ENCODE results near the gene SELENOS.

SELENOS gene

DNA sequence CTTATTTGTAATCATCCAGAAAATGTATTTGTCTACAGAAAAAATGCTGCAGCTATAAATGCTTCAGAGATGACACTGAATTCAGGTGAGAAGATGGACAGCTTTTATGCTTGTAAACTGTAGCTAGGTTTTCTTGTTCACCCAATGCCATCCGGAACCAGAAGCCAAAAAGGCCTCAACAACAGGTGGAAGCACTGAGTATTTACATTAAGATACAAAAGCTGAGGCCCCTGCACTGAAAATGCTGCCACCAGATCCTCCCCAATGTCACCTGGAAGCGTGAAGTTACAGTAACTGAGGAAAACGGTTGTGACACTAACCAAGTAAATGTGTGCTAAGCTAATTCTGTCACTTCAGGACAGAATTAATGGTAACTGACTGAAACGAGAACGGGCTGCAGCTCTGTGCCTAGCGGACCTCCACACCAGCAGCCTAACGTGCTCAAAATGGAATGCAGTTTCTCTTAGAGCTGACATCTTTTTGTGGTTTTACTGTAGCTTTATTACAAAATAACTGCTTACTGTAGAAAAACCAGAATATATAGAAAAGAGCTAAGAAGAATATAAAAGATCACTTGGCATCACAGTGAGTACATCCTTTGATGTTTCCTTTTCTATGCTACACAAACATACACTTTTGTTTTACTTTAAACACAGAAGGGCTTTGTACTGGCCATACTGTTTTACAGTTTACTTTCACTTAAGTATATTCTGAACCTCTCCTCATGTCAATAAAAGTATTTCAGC is 33.1 kb downstream of the SELENOS start:
- H3K4me1 ChIP-seq (ENCODE audit: insufficient read depth, low read length), result peaks cover 29% of the 10 kb centered on the region

DNA sequence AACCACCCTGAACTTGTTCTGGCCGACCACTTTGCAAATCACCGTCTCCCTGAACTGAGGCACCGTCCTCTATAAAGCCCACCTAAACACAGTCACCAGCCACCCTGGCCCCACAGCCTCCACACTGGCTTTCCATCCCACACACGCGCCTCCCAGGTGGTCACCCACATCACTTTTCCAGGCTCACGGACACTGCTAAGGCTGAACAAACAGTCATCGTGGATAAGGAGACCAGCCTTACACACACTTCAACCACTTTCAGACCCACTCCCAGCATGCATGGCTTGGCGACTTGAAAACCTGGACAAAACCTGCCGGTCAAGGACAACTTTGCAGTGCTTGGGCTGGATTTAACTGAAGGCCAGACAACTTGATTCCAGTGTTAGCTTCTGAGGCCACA is 33.9 kb downstream of the SELENOS start:
- Histone ChIP-seq H3K27ac (ENCODE audit: low read depth, low read length) (no peak overlapping the region), H3K36me3 (ENCODE audit: insufficient read depth, low read length) (no peaks in the 10 kb centered on the region), H3K9me3 (ENCODE audit: low read length) (no peaks in the 10 kb centered on the region), H3K4me3 (ENCODE audit: low read depth in 1 of 2, low read length in 2 of 2) (no peak overlapping the region), H3K4me1 (ENCODE audit: insufficient read depth, low read length) (peaks cover 29% of the 10 kb centered on the region), H3K9ac (ENCODE audit: low read length) (no peak overlapping the region), H3K27me3 (ENCODE audit: control insufficient read depth in 1 of 2, insufficient read depth in 2 of 2, low read length in 2 of 2) (no peaks in the 10 kb centered on the region)

More for the DNA sequence above, 33.1 kb downstream of the SELENOS start:
- Histone ChIP-seq H3K27ac (ENCODE audit: low read depth, low read length) (peak overlapping the region; percentile 24), H3K4me3 (ENCODE audit: low read depth in 1 of 2, low read length in 2 of 2) (no peak overlapping the region), H3K9me3 (ENCODE audit: low read length) (no peaks in the 10 kb centered on the region), H3K36me3 (ENCODE audit: insufficient read depth, low read length) (no peaks in the 10 kb centered on the region), H3K27me3 (ENCODE audit: control insufficient read depth in 1 of 2, insufficient read depth in 2 of 2, low read length in 2 of 2) (no peaks in the 10 kb centered on the region), H3K9ac (ENCODE audit: low read length) (no peak overlapping the region)

DNA sequence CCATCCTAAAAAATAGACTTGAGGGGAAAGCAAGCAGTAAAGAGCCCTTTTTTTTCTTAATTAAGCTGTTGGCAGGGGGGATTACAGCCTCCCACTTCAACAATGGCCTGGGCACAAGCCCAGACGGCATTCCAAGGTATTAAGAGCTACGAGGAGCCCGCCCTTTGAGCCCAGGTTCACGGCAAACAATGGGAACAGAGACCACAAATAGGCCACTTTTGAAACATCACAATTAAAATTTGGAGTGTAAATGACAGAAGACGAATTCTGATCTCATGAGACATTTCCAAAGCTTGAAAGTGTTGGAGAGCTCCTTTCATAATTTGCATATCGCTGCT is 34.3 kb downstream of the SELENOS start:
- H3K27me3 ChIP-seq (ENCODE audit: control insufficient read depth in 1 of 2, insufficient read depth in 2 of 2, low read length in 2 of 2), result no peaks in the 10 kb centered on the region
- no peak overlapping the region for H3K9ac ChIP-seq (ENCODE audit: low read length)
- no peaks in the 10 kb centered on the region for H3K36me3 ChIP-seq (ENCODE audit: insufficient read depth, low read length)
- no peak overlapping the region for H3K4me3 ChIP-seq (ENCODE audit: low read depth in 1 of 2, low read length in 2 of 2)
- H3K9me3 ChIP-seq (ENCODE audit: low read length), result no peaks in the 10 kb centered on the region
- no peak overlapping the region for H3K27ac ChIP-seq (ENCODE audit: low read depth, low read length)
- H3K4me1 ChIP-seq (ENCODE audit: insufficient read depth, low read length), result peaks cover 25% of the 10 kb centered on the region

DNA sequence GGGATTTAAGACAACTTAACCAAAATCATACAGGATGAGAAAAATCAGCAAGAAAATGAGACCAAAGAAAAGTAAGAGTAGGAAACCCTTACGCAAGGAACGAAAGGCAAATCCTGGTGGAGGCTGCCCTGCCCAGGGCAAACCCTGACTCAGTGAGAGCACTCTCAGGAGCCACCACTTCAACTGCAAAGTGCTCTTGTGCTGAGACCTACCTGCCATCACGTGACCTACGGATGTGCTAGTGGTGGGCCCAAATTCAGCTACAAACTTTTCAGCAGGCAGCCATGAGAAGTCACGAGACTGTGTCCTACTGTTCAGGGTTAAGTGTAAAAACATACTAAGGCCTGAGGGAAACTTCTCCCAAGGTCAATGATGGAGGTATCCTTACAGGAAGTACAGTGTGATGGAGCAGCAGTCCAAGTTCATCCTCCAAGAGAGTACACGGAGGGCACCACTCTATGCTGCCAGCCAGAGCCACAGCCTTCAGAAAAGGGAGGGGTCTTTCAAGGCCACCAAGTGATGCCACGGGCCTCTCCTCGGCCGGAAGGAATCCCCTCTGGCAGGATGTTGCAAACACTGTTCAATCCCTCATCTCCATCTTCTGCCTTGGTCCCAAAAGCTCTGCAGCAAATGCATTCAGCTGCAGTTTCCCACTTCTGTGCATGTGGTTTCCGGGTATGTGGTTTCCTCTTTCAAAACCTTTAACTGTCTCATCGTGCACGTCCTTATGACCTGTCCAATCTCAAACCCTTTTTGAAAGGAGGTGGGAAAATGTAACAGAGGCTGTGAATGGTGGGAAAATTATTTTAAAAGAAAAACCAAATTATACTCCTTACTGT is 34.9 kb downstream of the SELENOS start:
- no peak overlapping the region for H3K27ac ChIP-seq (ENCODE audit: low read depth, low read length)
- H3K4me1 ChIP-seq (ENCODE audit: insufficient read depth, low read length), result peaks cover 21% of the 10 kb centered on the region
- no peak overlapping the region for H3K4me3 ChIP-seq (ENCODE audit: low read depth in 1 of 2, low read length in 2 of 2)
- H3K9ac ChIP-seq (ENCODE audit: low read length), result no peak overlapping the region
- no peaks in the 10 kb centered on the region for H3K36me3 ChIP-seq (ENCODE audit: insufficient read depth, low read length)
- H3K9me3 ChIP-seq (ENCODE audit: low read length), result no peaks in the 10 kb centered on the region
- H3K27me3 ChIP-seq (ENCODE audit: control insufficient read depth in 1 of 2, insufficient read depth in 2 of 2, low read length in 2 of 2), result no peaks in the 10 kb centered on the region

DNA sequence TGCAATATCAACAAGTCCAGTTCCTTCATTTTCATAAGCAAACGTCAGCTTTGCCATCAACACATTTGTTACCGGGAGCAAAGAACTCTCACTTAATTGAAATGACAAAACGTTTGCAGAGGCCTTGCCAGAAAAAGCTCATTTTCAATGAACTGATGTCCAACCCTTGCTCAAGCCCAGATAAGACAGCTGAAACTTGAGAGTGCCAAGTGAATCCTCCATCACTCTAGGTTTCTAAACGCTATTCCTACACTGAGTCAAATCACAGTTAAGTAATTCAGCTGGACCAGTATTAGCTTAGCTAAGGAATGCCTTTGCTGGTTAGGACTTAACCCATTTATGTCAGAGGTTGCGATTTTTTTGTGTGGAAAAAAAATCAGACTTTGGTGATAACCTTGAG is 36.9 kb downstream of the SELENOS start:
- Histone ChIP-seq H3K9ac (ENCODE audit: low read length) (no peak overlapping the region), H3K27ac (ENCODE audit: low read depth, low read length) (no peak overlapping the region), H3K4me3 (ENCODE audit: low read depth in 1 of 2, low read length in 2 of 2) (no peak overlapping the region), H3K9me3 (ENCODE audit: low read length) (no peaks in the 10 kb centered on the region), H3K4me1 (ENCODE audit: insufficient read depth, low read length) (peaks cover 13% of the 10 kb centered on the region), H3K27me3 (ENCODE audit: control insufficient read depth in 1 of 2, insufficient read depth in 2 of 2, low read length in 2 of 2) (no peaks in the 10 kb centered on the region), H3K36me3 (ENCODE audit: insufficient read depth, low read length) (peaks cover under 1% of the 10 kb centered on the region)

DNA sequence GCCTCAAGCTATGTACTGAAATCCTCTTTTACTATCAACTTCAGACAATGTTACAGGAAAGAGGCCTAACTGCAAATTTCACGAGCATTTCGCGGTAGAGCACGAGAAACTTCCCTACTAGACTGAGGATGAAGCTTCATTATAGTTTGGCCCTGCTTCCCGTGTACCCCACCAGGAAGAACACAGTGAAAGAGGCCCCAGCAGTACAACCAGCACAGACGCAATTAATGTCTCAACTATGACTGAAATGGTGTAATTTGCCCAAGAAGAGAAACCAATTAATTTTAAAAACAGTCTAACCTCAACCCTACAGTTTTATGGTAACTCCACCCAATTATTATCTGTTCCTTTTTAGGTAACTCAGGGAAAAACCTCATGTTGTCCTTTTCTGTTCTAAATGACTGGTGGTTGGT is 37.6 kb downstream of the SELENOS start:
- Histone ChIP-seq H3K9ac (ENCODE audit: low read length) (no peak overlapping the region), H3K27ac (ENCODE audit: low read depth, low read length) (no peak overlapping the region), H3K4me3 (ENCODE audit: low read depth in 1 of 2, low read length in 2 of 2) (no peak overlapping the region), H3K9me3 (ENCODE audit: low read length) (no peaks in the 10 kb centered on the region), H3K4me1 (ENCODE audit: insufficient read depth, low read length) (peaks cover 7% of the 10 kb centered on the region), H3K27me3 (ENCODE audit: control insufficient read depth in 1 of 2, insufficient read depth in 2 of 2, low read length in 2 of 2) (no peaks in the 10 kb centered on the region), H3K36me3 (ENCODE audit: insufficient read depth, low read length) (peaks cover 6% of the 10 kb centered on the region)

DNA sequence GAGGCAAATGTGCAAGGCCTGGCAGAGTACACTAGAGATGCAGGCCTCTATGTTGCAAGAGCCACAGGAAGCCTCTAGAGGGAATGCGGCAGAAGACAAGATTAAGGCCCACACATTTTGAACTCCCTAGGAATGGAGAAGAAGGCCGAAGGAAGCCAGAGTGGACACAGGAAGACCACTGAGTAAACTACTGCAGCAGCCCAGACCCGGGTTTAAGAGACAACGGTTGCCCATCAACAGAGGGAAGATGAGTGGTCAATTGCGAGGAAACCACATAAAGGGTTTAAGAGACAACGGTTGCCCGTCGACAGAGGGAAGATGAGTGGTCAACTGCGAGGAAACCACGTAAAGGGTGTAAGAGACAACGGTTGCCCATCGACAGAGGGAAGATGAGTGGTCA is 40.0 kb downstream of the SELENOS start:
- H3K36me3 ChIP-seq (ENCODE audit: insufficient read depth, low read length), result peaks cover 14% of the 10 kb centered on the region
- no peak overlapping the region for H3K27ac ChIP-seq (ENCODE audit: low read depth, low read length)
- H3K4me1 ChIP-seq (ENCODE audit: insufficient read depth, low read length), result peaks cover 9% of the 10 kb centered on the region
- no peak overlapping the region for H3K9ac ChIP-seq (ENCODE audit: low read length)
- no peaks in the 10 kb centered on the region for H3K27me3 ChIP-seq (ENCODE audit: control insufficient read depth in 1 of 2, insufficient read depth in 2 of 2, low read length in 2 of 2)
- H3K9me3 ChIP-seq (ENCODE audit: low read length), result no peaks in the 10 kb centered on the region
- no peak overlapping the region for H3K4me3 ChIP-seq (ENCODE audit: low read depth in 1 of 2, low read length in 2 of 2)

DNA sequence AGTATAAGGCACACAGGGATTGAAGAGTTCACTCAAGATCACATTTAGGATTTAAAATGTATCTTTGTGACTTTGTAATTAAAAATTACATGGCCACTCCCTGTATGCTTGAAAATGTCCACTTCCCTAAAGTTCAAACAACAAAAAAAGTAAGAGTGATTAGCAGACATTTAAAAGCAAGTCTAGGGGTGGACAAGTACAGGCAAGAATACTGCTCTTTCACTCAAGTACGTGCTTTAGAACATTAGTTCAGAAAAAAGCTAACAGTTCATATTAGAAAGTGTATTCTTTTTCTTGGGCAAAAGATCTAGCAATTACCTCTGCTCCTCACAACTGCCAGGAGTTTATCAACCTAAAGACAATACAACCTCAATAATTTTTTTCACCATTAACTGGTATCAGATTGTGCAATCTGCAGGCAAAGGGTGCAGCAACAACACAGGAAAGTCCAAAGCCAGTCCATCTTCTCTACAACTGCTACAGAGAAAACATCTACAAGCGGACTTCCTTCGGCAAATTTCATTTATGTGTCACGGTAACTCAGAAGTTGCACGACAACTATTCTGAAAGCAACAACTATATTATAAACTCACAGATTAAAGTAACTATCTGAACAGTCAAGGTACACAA is 43.5 kb downstream of the SELENOS start:
- Histone ChIP-seq H3K4me3 (ENCODE audit: low read depth in 1 of 2, low read length in 2 of 2) (no peak overlapping the region), H3K4me1 (ENCODE audit: insufficient read depth, low read length) (peaks cover 12% of the 10 kb centered on the region), H3K27ac (ENCODE audit: low read depth, low read length) (no peak overlapping the region), H3K27me3 (ENCODE audit: control insufficient read depth in 1 of 2, insufficient read depth in 2 of 2, low read length in 2 of 2) (no peaks in the 10 kb centered on the region), H3K9me3 (ENCODE audit: low read length) (no peaks in the 10 kb centered on the region), H3K36me3 (ENCODE audit: insufficient read depth, low read length) (peaks cover 14% of the 10 kb centered on the region), H3K9ac (ENCODE audit: low read length) (no peak overlapping the region)

DNA sequence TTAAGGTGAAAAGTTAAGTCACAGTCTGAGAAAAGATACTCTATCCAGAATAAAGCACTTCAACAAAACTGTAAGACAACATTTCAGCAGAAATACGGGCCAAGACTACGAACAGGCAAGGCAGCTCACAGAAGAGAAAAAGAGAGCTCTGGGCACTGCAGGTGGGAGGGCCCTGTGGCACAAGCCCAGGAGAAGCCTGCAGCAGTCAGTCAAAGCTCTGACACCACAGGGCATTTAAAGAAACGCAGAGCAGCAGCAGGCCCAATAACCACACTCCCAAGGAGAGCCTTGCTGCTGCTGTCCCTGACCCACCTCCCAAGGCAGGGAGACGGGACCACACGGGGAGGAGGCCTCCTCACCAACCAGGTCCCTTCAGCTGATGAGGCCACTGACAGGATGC is 44.6 kb downstream of the SELENOS start:
- H3K36me3 ChIP-seq (ENCODE audit: insufficient read depth, low read length), result peaks cover 14% of the 10 kb centered on the region
- no peaks in the 10 kb centered on the region for H3K9me3 ChIP-seq (ENCODE audit: low read length)
- no peak overlapping the region for H3K4me3 ChIP-seq (ENCODE audit: low read depth in 1 of 2, low read length in 2 of 2)
- peaks cover 12% of the 10 kb centered on the region for H3K4me1 ChIP-seq (ENCODE audit: insufficient read depth, low read length)
- H3K27ac ChIP-seq (ENCODE audit: low read depth, low read length), result no peak overlapping the region
- H3K27me3 ChIP-seq (ENCODE audit: control insufficient read depth in 1 of 2, insufficient read depth in 2 of 2, low read length in 2 of 2), result no peaks in the 10 kb centered on the region
- no peak overlapping the region for H3K9ac ChIP-seq (ENCODE audit: low read length)

DNA sequence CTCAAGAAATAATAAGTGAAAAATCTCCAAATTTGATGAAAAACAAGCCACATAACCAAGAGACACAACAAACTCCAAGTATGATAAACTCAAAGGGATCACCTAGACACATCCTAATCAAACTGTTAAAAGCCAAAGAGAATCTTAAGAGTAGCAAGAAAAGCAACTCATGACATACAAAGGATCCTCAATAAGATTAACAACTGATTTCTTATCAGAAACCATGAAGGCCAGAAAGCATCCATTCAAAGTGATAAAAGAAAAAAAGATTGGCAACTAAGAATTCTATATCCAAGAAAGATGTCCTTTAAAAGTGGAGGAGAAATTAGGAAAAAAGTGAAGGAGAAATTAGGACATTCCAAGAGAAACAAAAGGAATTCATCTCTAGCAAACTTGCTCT is 49.0 kb downstream of the SELENOS start:
- Histone ChIP-seq H3K9ac (ENCODE audit: low read length) (no peak overlapping the region), H3K4me3 (ENCODE audit: low read depth in 1 of 2, low read length in 2 of 2) (no peak overlapping the region), H3K36me3 (ENCODE audit: insufficient read depth, low read length) (no peaks in the 10 kb centered on the region), H3K4me1 (ENCODE audit: insufficient read depth, low read length) (peaks cover 12% of the 10 kb centered on the region), H3K27me3 (ENCODE audit: control insufficient read depth in 1 of 2, insufficient read depth in 2 of 2, low read length in 2 of 2) (no peaks in the 10 kb centered on the region), H3K27ac (ENCODE audit: low read depth, low read length) (no peak overlapping the region), H3K9me3 (ENCODE audit: low read length) (no peaks in the 10 kb centered on the region)

DNA sequence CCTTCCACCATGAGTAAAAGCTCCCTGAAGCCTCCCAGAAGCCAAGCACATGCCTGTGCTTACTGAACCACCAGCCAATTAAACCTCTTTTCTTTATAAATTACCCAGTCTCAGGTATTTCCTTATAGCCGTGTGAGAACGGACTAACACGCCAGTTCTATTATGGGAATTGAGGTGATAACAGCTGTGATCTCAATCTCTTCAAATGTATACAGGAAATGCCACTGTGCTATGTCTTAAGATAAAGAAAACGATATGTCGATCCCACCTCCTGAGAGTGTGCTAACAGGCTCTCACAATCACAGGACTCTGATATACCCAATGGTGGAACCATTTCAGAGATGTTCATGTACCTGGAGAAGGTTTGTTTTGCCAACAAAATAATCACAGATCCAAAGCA is 51.6 kb downstream of the SELENOS start:
- Histone ChIP-seq H3K27me3 (ENCODE audit: control insufficient read depth in 1 of 2, insufficient read depth in 2 of 2, low read length in 2 of 2) (no peaks in the 10 kb centered on the region), H3K27ac (ENCODE audit: low read depth, low read length) (no peak overlapping the region), H3K9ac (ENCODE audit: low read length) (no peak overlapping the region), H3K9me3 (ENCODE audit: low read length) (no peaks in the 10 kb centered on the region), H3K36me3 (ENCODE audit: insufficient read depth, low read length) (no peaks in the 10 kb centered on the region), H3K4me3 (ENCODE audit: low read depth in 1 of 2, low read length in 2 of 2) (no peak overlapping the region), H3K4me1 (ENCODE audit: insufficient read depth, low read length) (peaks cover 12% of the 10 kb centered on the region)

Data from muscle layer of colon (tissue), 2 donors.